NCI-H345 (cell line): Measurements from ENCODE around the gene PGM2.
A peak's percentile ranks its signal among the peaks of the same experiment; 100 is the strongest.
"Not testable (repeated sequence)": the region's sequence is repeated elsewhere in the genome, so short reads cannot be mapped to it uniquely, and the experiment has no call there.

Experiments
- DNase-seq: peaks from one replicate; lab custom pipeline; 2025; lab: John Stamatoyannopoulos, UW

Gene PGM2

DNA sequence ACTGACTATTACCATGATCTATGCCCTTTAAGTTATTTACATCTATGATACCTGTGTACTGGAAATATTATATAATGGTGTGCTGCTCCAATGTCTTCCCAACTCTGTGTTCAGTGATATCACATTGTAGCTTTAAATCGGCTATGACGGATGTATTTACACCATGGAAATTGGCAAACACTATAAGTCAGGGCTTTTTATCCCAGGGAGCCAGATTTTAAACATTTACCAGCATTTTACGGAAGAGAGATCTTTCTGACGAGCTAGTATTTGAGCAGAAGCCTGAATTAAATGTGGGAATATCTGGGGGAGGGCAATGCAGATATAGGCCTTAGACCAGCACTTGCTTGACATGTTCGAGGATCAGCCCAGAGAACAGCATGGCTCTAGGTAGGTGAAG, 7.7 kb upstream of the PGM2 start:
- DNase-seq = no peak

DNA sequence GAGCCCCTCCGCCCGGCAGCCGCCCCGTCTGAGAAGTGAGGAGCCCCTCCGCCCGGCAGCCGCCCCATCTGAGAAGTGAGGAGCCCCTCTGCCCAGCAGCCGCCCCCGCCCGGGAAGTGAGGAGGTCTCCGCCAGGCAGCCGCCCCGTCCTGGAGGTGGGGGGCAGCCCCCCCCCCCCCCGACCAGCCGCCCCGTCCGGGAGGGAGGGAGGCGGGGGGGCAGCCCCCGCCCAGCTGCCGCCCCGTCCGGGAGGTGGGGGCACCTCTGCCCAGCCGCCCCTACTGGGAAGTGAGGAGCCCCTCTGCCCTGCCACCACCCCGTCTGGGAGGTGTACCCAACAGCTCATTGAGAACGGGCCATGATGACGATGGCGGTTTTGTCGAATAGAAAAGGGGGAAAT, 6.0 kb upstream of the PGM2 start:
- not testable (repeated sequence) for DNase-seq

DNA sequence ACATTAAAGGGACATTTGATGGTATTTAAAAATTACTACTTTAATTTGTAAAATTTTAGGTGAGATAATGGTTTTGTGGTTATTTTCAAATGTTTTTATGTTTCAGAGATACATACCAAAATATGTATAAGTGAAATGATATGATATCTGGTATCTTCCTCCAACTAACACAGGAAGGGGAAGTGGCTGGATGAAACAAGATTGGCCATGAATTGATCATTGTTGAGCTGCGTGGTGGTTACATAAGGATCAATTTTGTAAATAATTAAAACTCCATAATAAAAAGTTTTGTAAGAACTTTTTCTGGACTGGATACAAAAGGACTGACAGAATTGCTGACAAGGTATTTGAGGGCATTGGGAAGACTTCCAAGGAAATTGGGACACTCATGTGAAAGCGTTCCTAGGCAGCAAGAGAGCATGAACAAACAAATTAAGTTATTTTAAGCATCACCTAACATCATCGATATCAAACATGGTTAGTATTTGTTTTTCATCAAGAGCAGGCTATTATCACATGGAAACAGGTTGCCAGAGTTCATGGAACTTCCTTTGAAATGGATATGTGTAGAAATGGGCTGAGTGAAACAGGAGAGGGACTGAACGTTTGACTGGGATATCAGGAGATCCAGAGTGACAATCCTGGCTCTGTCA, 4.4 kb upstream of the PGM2 start:
- DNase-seq = peak; percentile 39

DNA sequence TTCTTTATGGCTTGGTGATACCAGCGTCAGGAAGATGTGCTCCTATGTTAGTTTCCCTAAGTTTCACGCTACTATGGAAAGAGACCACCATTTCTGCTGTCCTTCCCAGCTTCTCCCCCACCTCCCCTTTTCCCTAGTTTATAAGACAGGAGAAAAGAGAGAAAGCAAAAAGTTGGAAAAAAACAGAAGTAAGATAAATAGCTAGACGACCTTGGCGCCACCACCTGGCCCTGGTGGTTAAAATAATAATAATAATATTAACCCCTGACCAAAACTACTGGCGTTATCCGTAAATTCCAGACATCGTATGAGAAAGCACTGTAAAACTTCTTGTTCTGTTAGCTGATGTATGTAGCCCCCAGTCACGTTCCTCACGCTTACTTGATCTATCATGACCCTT, 985 bp upstream of the PGM2 start:
- not testable (repeated sequence) for DNase-seq

DNA sequence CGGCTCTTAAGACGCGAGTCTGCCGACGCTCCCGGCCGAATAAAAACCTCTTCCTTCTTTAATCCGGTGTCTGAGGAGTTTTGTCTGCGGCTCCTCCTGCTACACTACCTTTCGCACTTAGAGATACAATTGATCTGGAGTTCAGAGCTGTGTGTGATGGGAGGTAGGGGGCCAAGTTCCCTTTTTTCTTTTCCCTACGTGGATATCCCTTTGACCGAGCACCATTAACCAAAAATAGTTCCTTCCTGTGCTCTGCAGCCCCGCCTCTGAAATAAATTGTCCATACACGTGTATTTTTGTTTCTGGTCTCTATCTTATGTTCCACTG, 555 bp upstream of the PGM2 start:
- DNase-seq = no peak

DNA sequence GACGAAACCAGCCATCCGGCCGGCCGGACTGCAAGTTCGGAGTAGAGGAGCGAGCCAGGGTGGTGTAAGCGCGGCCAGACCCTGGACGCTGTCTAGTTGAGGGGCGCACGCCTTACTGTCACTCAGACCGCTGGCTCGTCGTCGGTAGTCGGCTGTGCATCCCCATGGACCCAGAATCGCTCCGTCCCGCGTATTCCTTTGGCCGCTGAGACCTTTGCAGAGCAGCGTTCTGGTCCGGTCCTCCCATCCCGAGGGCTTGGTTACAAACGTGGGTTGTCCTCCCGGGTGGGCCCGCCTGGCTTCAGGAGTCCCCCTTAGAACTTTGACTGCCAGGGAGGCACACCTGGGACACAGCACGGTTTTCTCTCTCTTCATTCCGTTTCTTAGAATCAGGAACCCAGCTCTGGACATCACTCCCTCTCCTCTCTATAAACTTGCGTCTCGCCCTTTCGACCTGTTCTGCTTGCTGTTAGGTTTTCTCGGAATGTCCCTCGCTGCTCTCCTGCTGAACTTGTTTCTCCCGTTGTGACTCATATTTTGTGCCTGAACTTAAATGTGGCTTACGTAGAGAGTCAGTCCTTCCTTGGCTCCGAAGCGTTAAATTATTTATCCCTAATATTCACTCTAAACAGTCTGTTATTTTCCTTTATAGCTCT, 672 bp downstream of the PGM2 start:
- DNase-seq = peak; percentile 18

DNA sequence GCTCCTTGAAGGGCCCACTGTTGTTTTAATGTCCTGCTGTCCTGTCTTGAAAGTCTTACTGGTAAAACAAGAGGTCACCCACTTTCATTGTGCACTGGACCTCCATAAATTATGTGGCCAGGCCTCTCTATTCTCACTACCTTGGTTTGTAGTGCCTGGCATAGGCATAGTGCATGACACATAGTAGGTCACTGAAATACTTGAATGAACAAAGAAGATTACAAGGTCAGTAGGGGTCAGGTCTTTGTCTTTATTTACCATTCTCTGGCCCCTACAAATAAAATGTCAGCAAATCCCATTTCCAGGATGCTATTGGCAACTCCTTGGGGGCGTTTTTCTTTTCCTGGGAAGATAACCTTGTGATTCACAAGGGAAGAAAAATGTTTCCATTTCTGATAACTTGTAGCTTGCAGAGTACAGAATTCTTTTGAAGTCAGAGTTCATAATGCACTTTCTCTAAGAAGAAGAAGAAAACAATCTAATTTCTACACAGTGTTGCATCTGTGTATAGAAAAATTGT, 1.4 kb downstream of the PGM2 start:
- DNase-seq = no peak

DNA sequence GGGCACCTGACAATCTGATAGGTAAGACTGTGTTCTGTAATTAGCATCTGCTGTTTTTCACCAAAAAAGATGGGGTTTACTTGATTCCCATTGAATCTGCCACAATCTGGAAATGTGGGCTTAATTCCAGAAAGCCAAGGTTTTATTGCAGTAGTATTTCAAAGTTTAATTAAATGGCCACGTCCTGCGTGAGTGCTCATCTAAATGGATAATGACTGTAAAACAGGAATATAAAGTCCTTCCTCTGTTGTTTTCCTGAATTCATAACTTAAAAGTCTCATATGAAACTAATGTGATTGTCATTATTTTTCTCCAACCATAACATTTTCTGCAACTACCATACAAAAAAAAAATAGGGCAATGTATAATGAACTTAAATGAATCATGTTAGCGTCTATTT, 2.4 kb downstream of the PGM2 start:
- DNase-seq = no peak

DNA sequence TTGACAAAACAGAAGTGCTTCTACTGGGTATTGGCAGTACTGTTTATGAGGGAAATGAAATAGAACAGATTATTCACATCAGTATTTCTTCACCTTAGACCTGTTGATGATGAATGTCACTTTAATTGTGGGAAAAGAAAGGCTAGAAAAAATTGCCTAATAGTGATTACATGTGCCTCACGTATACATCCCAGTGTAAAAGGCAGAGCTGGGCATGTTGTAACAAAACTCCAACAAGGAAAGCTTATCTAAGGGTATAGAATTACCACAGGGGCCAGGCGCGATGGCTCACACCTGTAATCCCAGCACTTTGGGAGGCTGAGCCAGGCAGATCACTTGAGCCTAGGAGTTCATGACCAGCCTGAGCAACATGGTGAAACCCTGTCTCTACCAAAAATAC, 4.2 kb downstream of the PGM2 start:
- DNase-seq = peak; percentile 7

DNA sequence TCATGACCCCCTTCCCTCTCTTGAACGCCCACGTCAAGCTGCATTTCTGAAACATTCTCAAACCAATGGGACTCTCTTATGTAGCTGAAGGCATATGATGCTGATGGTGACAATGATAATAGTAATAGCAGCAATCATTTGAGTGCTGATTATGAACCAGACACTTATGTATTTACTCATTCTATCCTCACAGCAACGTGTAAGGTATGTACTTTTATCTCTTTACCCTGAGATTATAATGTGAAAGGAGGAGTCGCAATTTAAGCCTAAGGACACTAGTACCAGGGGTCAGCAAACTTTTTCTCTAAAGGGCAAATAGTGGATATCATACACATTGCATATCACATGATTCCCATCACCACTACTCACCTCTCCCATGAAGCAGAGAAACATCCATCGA, 8.5 kb downstream of the PGM2 start:
- no peak for DNase-seq

DNA sequence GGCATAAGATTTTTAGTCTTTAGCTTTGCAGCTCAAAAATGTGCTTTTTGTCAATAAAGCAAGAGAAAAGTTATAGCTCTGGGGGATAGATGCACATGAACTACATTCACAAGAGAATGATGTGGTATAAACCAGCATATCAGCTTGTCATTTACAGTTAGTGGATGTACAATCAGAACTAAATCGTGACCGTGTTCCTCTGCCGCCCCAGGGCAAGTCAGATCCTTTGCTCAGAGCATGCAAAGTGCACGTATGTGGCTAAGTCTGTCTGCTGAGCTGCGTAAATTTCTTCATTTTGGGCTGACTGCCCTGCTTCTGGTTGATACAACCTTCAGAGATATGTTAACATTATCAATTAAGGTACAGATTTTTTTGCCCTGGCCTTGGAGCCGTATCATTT, 9.3 kb downstream of the PGM2 start:
- no peak for DNase-seq

DNA sequence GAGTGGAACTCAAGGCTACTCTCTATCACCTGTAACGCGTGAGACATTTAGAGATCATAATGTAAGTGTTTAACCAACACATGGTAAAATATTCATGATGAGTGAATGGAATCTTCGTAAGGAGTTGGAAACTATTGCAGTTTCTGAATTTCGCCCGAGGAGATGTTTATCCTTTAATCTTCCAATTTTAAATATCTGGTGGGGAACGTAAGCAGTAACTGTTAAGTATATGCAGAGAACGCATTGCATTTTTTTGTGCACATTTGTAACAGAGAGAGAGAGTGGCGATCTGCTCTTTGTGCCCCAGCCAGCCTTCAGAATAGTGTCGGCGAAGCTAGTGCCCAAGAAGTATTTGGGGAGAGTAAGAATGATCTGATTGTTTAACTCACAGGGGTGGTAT, 9.8 kb downstream of the PGM2 start:
- no peak for DNase-seq

DNA sequence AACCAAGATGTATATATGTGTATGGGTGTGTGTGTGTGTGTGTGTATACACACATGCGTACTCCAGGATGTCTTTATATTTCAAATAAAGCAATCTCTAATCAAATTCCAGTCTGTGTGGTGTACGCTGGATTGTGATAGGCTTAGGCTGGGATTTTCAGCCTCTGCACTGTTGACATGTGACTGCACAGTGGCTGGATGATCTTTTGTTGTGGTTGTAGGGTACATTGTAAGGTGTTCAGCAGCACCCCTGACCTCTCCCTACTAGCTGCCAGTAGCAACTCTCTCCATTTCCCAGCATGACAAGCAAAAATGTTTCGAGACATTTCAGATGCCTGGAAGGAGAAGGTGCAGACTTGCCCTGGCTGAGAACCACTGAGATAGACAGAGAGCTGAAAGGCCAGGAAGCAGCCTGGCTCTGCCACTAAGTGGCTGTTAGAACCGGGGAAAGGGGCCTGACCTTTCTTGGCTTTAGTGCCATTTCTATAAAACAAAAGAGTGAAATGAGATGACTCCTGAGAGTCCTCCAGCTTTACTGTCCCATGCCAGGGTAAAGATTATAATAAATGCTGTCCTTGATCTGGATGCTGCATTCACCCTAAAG, 10.5 kb downstream of the PGM2 start:
- no peak for DNase-seq

DNA sequence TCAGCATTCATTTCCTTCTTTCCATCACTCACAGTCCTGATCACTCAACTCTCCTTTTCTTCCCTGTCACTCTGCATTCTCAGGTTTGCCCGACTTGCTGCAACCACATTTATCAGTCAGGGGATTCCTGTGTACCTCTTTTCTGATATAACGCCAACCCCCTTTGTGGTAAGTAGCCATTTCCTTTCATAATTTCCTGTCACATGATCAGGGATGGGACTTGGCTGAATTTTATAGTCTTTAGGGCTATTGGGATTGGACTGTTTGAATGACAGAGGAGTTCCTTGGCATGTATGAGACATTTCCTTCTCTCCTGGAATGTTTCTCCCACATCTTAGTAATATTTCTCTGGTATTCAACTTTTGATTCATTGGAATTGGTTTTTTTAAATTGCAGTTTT, 11.0 kb downstream of the PGM2 start:
- no peak for DNase-seq

DNA sequence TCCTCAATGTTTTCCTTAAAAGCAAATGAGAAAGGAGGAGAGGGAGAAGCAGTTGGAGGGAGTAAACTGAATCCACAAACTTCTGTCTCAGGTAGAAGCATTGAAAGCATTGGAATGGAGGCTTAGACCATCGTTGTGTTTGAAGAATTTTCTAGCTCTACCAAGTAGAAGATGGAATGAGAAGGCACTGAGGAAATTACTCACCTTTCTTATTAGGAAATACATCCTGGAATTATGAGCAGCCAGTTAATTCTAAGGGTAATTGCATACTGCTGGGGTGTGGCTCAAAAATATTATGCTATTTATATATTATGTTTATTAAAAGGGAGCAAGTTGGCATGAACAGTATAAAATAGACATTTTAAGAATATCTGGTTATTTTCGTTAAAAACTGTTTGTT, 12.9 kb downstream of the PGM2 start:
- no peak for DNase-seq

DNA sequence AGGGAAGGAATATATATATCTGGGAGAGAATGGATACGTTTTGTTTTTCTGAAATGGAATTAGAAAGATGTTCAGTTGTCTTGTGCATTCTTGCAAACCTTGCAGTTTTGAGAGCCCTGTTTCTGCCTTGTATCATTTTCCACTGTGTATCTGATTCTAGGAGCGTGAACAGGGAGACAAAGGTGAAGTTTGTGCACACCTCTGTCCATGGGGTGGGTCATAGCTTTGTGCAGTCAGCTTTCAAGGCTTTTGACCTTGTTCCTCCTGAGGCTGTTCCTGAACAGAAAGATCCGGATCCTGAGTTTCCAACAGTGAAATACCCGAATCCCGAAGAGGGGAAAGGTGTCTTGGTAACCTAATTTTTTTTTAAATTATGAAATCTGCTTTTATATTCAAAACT, 17.7 kb downstream of the PGM2 start:
- DNase-seq = no peak

DNA sequence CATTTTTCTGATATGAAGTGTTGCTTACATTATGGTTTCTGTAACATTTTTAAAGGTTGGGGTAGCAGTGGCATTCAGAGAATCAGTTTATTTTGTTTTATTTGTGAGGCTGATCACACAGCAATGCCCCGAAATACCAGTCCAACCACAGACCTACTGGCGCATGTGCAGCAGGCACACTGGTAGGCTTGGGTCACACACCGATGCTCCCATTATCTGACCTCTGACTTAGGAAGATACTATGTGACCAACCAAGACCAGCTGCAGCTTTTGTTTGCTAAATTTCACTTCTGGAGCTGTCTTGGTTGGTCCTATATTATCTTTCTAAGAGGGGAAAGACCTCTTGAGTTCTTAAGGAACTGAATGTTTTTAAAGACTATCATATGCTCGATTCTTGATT, 18.7 kb downstream of the PGM2 start:
- DNase-seq = no peak

DNA sequence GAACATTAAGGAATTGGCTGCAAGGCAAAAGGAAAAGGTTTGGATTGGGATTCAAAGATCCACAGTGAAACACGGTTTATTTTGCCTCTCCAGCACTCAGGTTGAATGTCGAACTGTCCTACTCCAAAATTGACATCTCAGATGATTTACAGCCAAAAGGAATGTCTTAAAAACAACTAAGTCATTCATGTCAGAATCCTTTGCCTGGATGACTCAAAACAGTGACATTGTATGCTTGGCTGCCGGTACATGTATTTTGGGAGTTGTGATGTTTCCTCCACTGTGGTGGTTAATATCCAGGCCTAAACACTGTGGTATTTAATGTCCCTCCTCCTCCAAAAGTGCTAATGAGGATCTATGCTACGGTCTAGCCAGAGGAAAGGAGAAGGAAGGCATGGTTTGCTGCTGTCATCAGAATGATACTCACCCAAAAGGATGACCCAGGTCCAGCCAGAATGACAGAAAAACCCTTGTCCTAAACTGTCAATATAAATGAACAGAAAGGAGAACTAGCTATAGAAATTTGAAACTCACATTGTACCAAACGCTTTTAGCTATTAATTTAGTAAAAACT, 20.9 kb downstream of the PGM2 start:
- no peak for DNase-seq

DNA sequence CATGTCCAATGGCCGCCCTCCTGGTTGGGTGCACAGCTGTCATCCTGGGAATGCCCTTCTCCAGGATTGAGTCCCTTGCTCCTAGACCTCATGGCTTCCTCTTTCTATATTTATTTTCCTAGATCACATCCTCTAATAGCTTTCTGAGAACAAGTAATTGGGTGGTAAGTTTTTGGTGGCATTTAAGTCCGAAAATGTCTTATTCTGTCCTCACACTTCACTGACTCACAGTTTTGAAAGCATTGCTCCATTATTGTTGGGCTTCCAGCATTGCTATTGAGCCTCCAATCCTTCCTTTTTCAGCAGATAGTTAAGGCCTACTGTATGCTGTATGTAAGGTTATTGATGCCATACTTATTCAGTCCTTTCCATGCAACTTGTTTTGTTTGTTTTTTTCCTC, 25.9 kb downstream of the PGM2 start:
- DNase-seq = no peak

DNA sequence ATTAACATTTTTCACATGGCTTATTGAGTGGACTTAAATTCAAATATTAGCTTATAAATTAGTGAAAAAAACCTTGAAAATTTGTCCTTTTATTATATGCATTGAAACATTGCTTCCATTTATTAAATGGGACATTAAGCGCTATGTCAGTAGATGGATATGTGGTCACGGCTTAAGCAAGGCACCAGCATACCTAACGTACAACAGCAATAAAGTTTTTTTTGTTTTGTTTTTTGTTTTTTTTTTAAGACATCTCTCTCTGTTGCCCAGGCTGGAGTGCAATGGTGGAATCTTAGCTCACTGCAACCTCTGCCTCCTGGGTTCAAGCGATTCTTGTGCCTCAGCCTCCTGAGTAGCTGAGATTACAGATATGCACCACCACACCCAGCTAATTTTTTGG, 31.6 kb downstream of the PGM2 start:
- DNase-seq = no peak

DNA sequence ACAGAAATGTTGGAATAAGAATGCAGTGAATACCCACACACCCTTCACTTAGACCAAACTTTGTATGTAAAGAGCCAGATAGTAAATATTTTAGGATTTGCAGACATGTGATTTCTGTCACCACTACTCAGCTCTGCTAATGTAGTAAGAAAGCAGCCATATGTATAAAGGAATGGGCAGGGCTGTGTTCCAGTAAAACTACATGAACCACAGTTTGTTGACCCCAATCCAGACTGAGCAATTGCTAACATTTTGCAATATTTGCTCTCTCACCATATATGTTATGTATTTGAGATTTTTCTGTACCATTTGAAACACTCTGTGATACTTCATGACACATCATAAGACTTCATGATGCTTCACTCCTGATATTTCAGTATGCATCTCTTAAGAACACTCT, 32.4 kb downstream of the PGM2 start:
- DNase-seq = no peak

DNA sequence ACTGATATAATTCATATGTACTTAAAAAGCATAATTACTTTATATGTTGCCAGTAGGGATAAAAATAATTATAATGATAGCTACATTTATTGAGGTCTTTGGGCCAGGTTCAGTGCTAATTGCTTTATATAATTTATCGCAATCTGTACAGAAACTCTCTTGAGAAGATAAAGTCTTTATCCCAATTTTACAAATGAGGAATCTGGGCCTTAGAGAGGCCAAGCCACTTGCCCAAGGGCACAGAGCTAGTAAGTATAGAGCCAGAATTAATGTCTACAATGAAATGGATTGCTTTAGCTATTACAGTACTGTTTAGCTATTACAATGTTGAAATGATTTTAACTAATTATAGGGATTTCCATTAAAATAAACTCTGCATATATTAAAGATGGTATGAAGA, 33.8 kb downstream of the PGM2 start:
- DNase-seq = no peak

DNA sequence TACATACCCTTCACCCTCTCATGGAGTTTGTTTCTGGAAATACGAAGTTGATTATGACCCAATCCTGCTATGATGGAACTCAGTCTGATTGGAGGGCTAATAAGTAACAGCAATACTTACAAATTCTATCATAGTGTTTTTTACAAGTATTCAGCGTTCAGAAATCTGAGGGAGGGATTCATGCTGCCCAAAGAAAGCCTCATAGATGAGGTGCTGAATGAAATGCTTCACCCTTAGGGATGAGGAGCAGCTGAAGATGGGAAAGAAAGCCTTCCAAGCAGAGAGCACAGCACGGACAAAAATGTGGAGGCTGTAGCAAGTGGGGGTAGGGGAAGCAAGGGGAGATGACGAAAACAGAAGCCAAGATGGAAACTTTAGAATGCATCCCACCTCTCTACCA, 36.5 kb downstream of the PGM2 start:
- no peak for DNase-seq
